Activated CD8-positive, alpha-beta T cell treated with anti-CD3 and anti-CD28 coated beads for 36 hours (primary cell): Measurements from ENCODE around the gene RNF10. TPM values are rescaled to one million over a fixed set of nuclear protein-coding genes. Genes with fewer than 3 reads are reported as not detected.
"Not testable (repeated sequence)": the region's sequence is repeated elsewhere in the genome, so short reads cannot be mapped to it uniquely, and the experiment has no call there.

Experiments used
- ATAC-seq: fragments of 200-7000 bp; cut with Tn5 transposase; one replicate; pipeline ENCODE4 v1.10.0; 2021; ENCODE audit warnings: mild to moderate bottlenecking, moderate library complexity
- CTCF ChIA-PET: fragments of 350-600 bp; sonication (Branson Sonifier 250); formaldehyde crosslinking; loops from one replicate; lab custom pipeline; 2021; ENCODE audit warnings: antibody characterized with exemption; lab: Charles Lee
- POLR2A ChIA-PET: fragments of 350-600 bp; sonication (Branson Sonifier 250); formaldehyde crosslinking; loops from one replicate; lab custom pipeline; 2021; ENCODE audit warnings: antibody characterized with exemption; lab: Charles Lee
- DNase-seq: peaks from one replicate; pipeline ENCODE4 v3.0.0-alpha.2; 2020
- H3K27ac Mint-ChIP-seq: one replicate; pipeline ENCODE4 v1.8.0; 2021; ENCODE audit warnings: mild to moderate bottlenecking, mixed read lengths
- H3K27me3 Mint-ChIP-seq: one replicate; pipeline ENCODE4 v1.8.0; 2021; ENCODE audit warnings: mixed read lengths
- H3K36me3 Mint-ChIP-seq: one replicate; pipeline ENCODE4 v1.8.0; 2021; ENCODE audit warnings: low read depth, mixed read lengths
- H3K4me1 Mint-ChIP-seq: one replicate; pipeline ENCODE4 v1.8.0; 2021; ENCODE audit warnings: low read depth, mixed read lengths
- H3K4me3 Mint-ChIP-seq: one replicate; pipeline ENCODE4 v1.8.0; 2021; ENCODE audit warnings: mild to moderate bottlenecking, moderate library complexity, mixed read lengths
- H3K9me3 Mint-ChIP-seq: one replicate; pipeline ENCODE4 v1.8.0; 2021; ENCODE audit warnings: mixed read lengths
- intact Hi-C: fragments of 100-400 bp; cut with micrococcal nuclease; formaldehyde crosslinking; loops from one replicate; pipeline ENCODE4 v1.10.0; 2022
- total RNA-seq, 2 experiments: library from RNA; stranded (reverse); gene quantifications; one replicate each; pipeline ENCODE4 v1.2.3, GENCODE V29; 2021
- TF ChIP-seq, protein P1 (sequence below): fragments of 200-600 bp; IDR thresholded peaks from one replicate; pipeline ENCODE4 v1.8.0; 2022; ENCODE audit warnings: antibody characterized with exemption, mild to moderate bottlenecking

The RNF10 gene
- total RNA-seq, 2 experiments from 2014 or later, result 155 to 159 TPM

GRCh38 chr12:120522568-120522967, 11.6 kb upstream of the RNF10 start:
- POLR2A ChIA-PET, result interaction anchor here (0.8 kb wide), 1 partner anchor 81 kb away, joined by 3 read pairs; no protein-coding TSS in a partner anchor

GRCh38 chr12:120528861-120529525, 5.2 kb upstream of the RNF10 start, which contains the start of gene COQ5:
TSS of gene COQ5 (minus strand) at chr12:120529158. CDS start at chr12:120529141, 17 bp downstream.
- TF ChIP-seq, protein P1, sequence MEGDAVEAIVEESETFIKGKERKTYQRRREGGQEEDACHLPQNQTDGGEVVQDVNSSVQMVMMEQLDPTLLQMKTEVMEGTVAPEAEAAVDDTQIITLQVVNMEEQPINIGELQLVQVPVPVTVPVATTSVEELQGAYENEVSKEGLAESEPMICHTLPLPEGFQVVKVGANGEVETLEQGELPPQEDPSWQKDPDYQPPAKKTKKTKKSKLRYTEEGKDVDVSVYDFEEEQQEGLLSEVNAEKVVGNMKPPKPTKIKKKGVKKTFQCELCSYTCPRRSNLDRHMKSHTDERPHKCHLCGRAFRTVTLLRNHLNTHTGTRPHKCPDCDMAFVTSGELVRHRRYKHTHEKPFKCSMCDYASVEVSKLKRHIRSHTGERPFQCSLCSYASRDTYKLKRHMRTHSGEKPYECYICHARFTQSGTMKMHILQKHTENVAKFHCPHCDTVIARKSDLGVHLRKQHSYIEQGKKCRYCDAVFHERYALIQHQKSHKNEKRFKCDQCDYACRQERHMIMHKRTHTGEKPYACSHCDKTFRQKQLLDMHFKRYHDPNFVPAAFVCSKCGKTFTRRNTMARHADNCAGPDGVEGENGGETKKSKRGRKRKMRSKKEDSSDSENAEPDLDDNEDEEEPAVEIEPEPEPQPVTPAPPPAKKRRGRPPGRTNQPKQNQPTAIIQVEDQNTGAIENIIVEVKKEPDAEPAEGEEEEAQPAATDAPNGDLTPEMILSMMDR, result no peak
- H3K4me3 Mint-ChIP-seq, result peak within 1 kb of the TSS; percentile 100
- H3K36me3 Mint-ChIP-seq, result peaks cover 4% of the 10 kb centered on the region
- no peaks in the 10 kb centered on the region for H3K9me3 Mint-ChIP-seq
- POLR2A ChIA-PET, result interaction anchor here (0.9 to 1.7 kb wide), 3 partner anchors 9 to 92 kb away, joined by 3 to 9 read pairs (median 4); no protein-coding TSS in a partner anchor
- ATAC-seq (peak; percentile 96), DNase-seq (peak; percentile 94)
- peak within 1 kb of the TSS; percentile 100 for H3K27ac Mint-ChIP-seq
- CTCF ChIA-PET, result interaction anchor here (0.5 to 1.5 kb wide), 7 partner anchors 8 to 531 kb away, joined by 3 to 4 read pairs (median 4); partner anchors contain the start of genes DYNLL1 and SRSF9
- H3K27me3 Mint-ChIP-seq, result no peaks in the 10 kb centered on the region
- peaks cover 19% of the 10 kb centered on the region for H3K4me1 Mint-ChIP-seq
- intact Hi-C loops, result no loop called here

More at GRCh38 chr12:120522568-120522967, 11.6 kb upstream of the RNF10 start:
- H3K9me3 Mint-ChIP-seq, result no peaks in the 10 kb centered on the region
- H3K27ac Mint-ChIP-seq, result no peak overlapping the region
- DNase-seq (no peak), ATAC-seq (no peak)
- TF ChIP-seq, protein P1, result no peak
- no peak overlapping the region for H3K4me3 Mint-ChIP-seq
- H3K4me1 Mint-ChIP-seq, result peaks cover 6% of the 10 kb centered on the region
- H3K27me3 Mint-ChIP-seq, result no peaks in the 10 kb centered on the region
- intact Hi-C loops, result no loop called here
- peaks cover 7% of the 10 kb centered on the region for H3K36me3 Mint-ChIP-seq
- CTCF ChIA-PET, result no interaction called here

GRCh38 chr12:120529641-120530417, 4.3 kb upstream of the RNF10 start:
- peaks cover 5% of the 10 kb centered on the region for H3K36me3 Mint-ChIP-seq
- H3K27ac Mint-ChIP-seq, result peak overlapping the region; percentile 100
- no peaks in the 10 kb centered on the region for H3K9me3 Mint-ChIP-seq
- ChIA-PET CTCF (interaction anchor here (1.3 to 1.5 kb wide), 3 partner anchors 9 to 33 kb away, joined by 3 to 4 read pairs (median 4); partner anchors contain the start of gene DYNLL1), POLR2A (interaction anchor here (1.7 kb wide), 1 partner anchor 9 kb away, joined by 9 read pairs; no protein-coding TSS in a partner anchor)
- ATAC-seq (no peak), DNase-seq (peak; percentile 19)
- intact Hi-C loops, result no loop called here
- H3K4me3 Mint-ChIP-seq, result peak overlapping the region; percentile 100
- H3K4me1 Mint-ChIP-seq, result peaks cover 20% of the 10 kb centered on the region
- no peaks in the 10 kb centered on the region for H3K27me3 Mint-ChIP-seq
- TF ChIP-seq, protein P1, result no peak

GRCh38 chr12:120530418-120530761, 3.8 kb upstream of the RNF10 start:
- CTCF ChIA-PET, result interaction anchor here (1.4 kb wide), 1 partner anchor 9 kb away, joined by 3 read pairs; no protein-coding TSS in a partner anchor
- H3K9me3 Mint-ChIP-seq, intact Hi-C loops, H3K27me3 Mint-ChIP-seq, POLR2A ChIA-PET, H3K27ac Mint-ChIP-seq, DNase-seq, ATAC-seq: not testable (repeated sequence)
- H3K36me3 Mint-ChIP-seq, result peaks cover 10% of the 10 kb centered on the region
- H3K4me1 Mint-ChIP-seq, result peaks cover 20% of the 10 kb centered on the region
- H3K4me3 Mint-ChIP-seq, result peak overlapping the region; percentile 100

DNA sequence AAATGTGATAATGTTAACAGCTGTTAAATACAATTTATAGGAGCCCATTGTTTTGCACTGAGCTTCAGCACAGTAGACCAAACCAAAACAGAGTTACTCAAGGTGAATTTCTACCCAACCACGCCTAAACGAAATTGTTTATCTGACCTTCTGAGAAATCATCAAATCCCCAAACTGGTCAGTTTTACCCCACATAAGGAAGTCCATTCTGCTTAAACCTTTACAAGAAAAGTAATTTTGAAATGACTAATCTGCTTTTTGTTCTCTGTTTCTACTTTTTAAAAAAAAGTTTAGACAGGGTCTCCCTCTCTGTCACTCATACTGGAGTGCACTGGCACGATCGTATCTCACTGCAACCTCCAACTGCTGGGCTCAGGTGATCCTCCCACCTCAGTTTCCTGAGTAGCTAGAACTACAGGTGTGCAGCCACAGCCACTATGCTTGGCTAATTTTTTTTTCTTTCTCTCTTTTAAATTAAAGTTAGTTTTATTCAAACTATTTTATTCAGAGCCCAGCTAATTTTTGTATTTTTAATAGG, 1.4 kb upstream of the RNF10 start:
- Mint-ChIP-seq H3K4me3 (no peak overlapping the region), H3K9me3 (no peaks in the 10 kb centered on the region), H3K36me3 (peaks cover 28% of the 10 kb centered on the region), H3K27ac (no peak overlapping the region), H3K27me3 (no peaks in the 10 kb centered on the region), H3K4me1 (peaks cover 34% of the 10 kb centered on the region)
- TF ChIP-seq, protein P1, result no peak
- intact Hi-C loops, result no loop called here
- ChIA-PET CTCF (interaction anchor here (1.1 to 1.4 kb wide), 2 partner anchors 61 to 76 kb away, joined by 3 to 4 read pairs; no protein-coding TSS in a partner anchor), POLR2A (interaction anchor here (1.3 kb wide), 1 partner anchor 240 kb away, joined by 4 read pairs; the partner anchor contains the start of gene RNU4-1)
- ATAC-seq, result no peak
- peak; percentile 16 for DNase-seq
